ENCODE results near the gene DISC1. TPM values are rescaled to one million over a fixed set of nuclear protein-coding genes. Genes with fewer than 3 reads are reported as not detected.
A peak's percentile ranks its signal among the peaks of the same experiment; 100 is the strongest.

DISC1 gene
- 1 to 10 TPM; 8.0 to 9.4 TPM for total RNA-seq
- polyA plus RNA-seq (2013, experiment 1 of 2), result 2.3 TPM
- polyA plus RNA-seq (2013, experiment 2 of 2), result 2.2 TPM
- long read RNA-seq, experiment 1, partial matches to known transcripts, result 0 of 1 reads
- long read RNA-seq, experiment 1, other reads (novel, unspliced or antisense), result 1 of 1 reads
- long read RNA-seq, experiment 2, partial matches to known transcripts, result 1 of 8 reads
- long read RNA-seq, experiment 2, other reads (novel, unspliced or antisense), result 7 of 8 reads
- long read RNA-seq, experiment 3, partial matches to known transcripts, result 0 of 1 reads
- long read RNA-seq, experiment 3, other reads (novel, unspliced or antisense), result 1 of 1 reads
- long read RNA-seq, experiment 4, result 0 reads

DNA sequence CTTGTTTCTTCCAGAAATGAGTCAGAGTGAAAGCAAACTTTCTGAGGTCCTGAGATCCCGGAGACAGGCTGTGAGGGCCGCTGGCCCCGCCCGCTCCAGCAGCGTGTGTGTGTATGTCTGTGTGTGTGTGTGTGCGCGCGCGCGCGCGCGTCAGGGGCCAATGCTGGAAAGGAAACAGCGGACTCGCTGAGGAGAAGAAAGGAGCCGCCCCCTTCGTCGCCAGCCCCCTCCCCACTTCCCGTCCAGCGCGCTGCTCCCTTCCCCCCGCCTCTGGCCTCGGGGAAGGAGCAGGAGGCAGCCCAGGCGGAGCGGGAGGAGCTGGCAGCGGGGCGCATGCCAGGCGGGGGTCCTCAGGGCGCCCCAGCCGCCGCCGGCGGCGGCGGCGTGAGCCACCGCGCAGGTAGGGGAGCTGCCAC is at the start of gene DISC1:
Gene DISC1, plus strand, starts transcription at position 256 of the 416 bp plus-strand sequence. Its CDS starts 78 bp downstream, at position 334.
- peaks cover 38% of the 10 kb centered on the region for H3K27me3 Mint-ChIP-seq (ENCODE audit: insufficient read depth)
- H3K27ac ChIP-seq (ENCODE audit: low read depth, low read length), result no peak within 1 kb of the TSS
- TF ChIP-seq, protein P1, sequence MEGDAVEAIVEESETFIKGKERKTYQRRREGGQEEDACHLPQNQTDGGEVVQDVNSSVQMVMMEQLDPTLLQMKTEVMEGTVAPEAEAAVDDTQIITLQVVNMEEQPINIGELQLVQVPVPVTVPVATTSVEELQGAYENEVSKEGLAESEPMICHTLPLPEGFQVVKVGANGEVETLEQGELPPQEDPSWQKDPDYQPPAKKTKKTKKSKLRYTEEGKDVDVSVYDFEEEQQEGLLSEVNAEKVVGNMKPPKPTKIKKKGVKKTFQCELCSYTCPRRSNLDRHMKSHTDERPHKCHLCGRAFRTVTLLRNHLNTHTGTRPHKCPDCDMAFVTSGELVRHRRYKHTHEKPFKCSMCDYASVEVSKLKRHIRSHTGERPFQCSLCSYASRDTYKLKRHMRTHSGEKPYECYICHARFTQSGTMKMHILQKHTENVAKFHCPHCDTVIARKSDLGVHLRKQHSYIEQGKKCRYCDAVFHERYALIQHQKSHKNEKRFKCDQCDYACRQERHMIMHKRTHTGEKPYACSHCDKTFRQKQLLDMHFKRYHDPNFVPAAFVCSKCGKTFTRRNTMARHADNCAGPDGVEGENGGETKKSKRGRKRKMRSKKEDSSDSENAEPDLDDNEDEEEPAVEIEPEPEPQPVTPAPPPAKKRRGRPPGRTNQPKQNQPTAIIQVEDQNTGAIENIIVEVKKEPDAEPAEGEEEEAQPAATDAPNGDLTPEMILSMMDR (conservative IDR thresholded peaks at IDR 0.05), result no peak
- H3K36me3 Mint-ChIP-seq (ENCODE audit: low read depth), result no peaks in the 10 kb centered on the region
- peaks cover 12% of the 10 kb centered on the region for H3K4me1 Mint-ChIP-seq
- no peaks in the 10 kb centered on the region for H3K9me3 Mint-ChIP-seq
- H3K4me3 Mint-ChIP-seq, result peak within 1 kb of the TSS; percentile 65
- peak within 1 kb of the TSS; percentile 64 for H3K9ac ChIP-seq (ENCODE audit: extremely low read depth, low read length, poor library complexity, severe bottlenecking)
- no peaks in the 10 kb centered on the region for H3K9me3 ChIP-seq (ENCODE audit: control insufficient read depth, low read length)
- H3K27me3 ChIP-seq (ENCODE audit: control insufficient read depth, insufficient read depth, low read length, poor library complexity, severe bottlenecking), result peaks cover 20% of the 10 kb centered on the region
- peak within 1 kb of the TSS; percentile 86 for H3K4me3 ChIP-seq (ENCODE audit: low read length)
- DNase-seq, result peak; percentile 96
- H3K27ac Mint-ChIP-seq, result no peak within 1 kb of the TSS
- 0% methylated on average over 35 of the region's 38 CpGs; no CpG with 5 or more reads in 1 of the 2 experiments for WGBS, 2 experiments (ENCODE audit: insufficient coverage in 1 of 2, insufficient read length in 1 of 2)
- no peaks in the 10 kb centered on the region for H3K36me3 ChIP-seq (ENCODE audit: control insufficient read depth, insufficient read depth, low read length)
- H3K4me1 ChIP-seq (ENCODE audit: control insufficient read depth, insufficient read depth, low read length), result peaks cover 5% of the 10 kb centered on the region

DNA sequence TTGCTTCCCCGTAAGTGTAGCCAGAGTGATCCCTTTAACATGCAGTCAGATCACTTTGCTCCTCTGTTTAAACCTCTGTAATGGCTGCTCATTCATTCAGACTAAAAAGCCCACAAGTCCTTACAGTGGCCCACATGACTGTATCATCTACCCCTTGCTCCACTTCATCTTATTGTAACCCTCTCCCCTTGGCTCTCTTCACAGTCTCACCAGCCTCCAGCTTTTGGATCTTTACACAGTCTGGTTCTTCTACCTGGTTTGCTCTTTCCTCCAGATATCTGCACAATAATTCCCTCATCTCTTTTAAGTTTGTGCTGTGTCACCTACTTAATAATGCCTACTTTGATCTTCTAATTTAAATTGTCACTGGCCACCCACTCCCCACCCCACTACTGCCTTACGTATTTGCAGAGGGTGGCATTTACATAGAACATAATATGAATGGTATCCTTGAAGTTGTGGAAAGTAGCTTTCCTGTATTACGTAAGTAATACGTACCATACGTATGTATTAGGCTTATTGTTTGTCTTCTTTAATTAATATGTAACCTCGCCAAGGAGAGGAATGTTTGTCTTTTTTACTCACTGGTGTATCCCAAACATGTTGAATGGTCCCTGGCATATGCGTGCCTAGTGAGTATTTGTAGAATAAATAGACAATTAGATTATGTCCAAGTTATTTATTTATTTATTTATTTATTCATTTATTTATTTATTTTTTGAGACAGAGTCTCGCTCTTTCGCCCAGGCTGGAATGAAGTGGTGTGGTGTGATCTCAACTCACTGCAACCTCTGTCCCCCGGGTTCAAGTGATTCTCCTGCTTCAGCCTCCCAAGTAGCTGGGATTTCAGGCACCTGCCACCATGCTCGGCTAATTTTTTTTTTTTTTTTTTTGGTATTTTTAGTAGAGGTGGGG is 49.5 kb upstream of the DISC1 start:
- Histone ChIP-seq H3K36me3 (ENCODE audit: control insufficient read depth, insufficient read depth, low read length) (no peaks in the 10 kb centered on the region), H3K27me3 (ENCODE audit: control insufficient read depth, insufficient read depth, low read length, poor library complexity, severe bottlenecking) (no peaks in the 10 kb centered on the region), H3K9me3 (ENCODE audit: control insufficient read depth, low read length) (no peaks in the 10 kb centered on the region), H3K9ac (ENCODE audit: extremely low read depth, low read length, poor library complexity, severe bottlenecking) (no peak overlapping the region), H3K4me3 (ENCODE audit: low read length) (no peak overlapping the region), H3K4me1 (ENCODE audit: control insufficient read depth, insufficient read depth, low read length) (no peaks in the 10 kb centered on the region), H3K27ac (ENCODE audit: low read depth, low read length) (no peak overlapping the region)
- H3K27ac Mint-ChIP-seq, result no peak overlapping the region
- no peaks in the 10 kb centered on the region for H3K9me3 Mint-ChIP-seq
- H3K4me1 Mint-ChIP-seq, result no peaks in the 10 kb centered on the region
- DNase-seq, result no peak
- H3K36me3 Mint-ChIP-seq (ENCODE audit: low read depth), result no peaks in the 10 kb centered on the region
- TF ChIP-seq, protein P1 (conservative IDR thresholded peaks at IDR 0.05), result no peak
- 95 to 100% methylated on average over 4 to 9 of the region's 11 CpGs for WGBS, 2 experiments (ENCODE audit: insufficient coverage in 1 of 2, insufficient read length in 1 of 2)
- no peak overlapping the region for H3K4me3 Mint-ChIP-seq
- H3K27me3 Mint-ChIP-seq (ENCODE audit: insufficient read depth), result no peaks in the 10 kb centered on the region

DNA sequence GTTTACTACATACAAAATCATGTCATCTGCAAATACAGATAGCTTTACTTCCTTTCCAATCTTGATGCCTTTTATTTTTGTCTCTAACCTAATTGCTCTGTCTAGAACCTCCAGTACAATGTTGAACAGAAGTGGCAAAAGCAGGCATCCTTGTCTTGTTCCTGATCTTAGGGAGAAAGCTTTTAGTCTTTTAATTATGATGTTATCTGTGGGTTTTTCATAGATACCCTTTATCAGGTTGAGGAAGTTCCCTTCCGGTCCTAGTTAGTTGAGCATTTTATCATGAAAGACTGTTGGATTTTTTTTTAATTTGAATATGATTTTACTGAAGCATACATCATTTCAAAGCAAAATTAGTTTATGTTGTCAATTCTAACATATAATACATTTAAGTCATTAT is 45.7 kb upstream of the DISC1 start:
- Histone ChIP-seq H3K9me3 (ENCODE audit: control insufficient read depth, low read length) (no peaks in the 10 kb centered on the region), H3K4me1 (ENCODE audit: control insufficient read depth, insufficient read depth, low read length) (no peaks in the 10 kb centered on the region), H3K4me3 (ENCODE audit: low read length) (no peak overlapping the region), H3K9ac (ENCODE audit: extremely low read depth, low read length, poor library complexity, severe bottlenecking) (no peak overlapping the region), H3K36me3 (ENCODE audit: control insufficient read depth, insufficient read depth, low read length) (no peaks in the 10 kb centered on the region), H3K27me3 (ENCODE audit: control insufficient read depth, insufficient read depth, low read length, poor library complexity, severe bottlenecking) (no peaks in the 10 kb centered on the region), H3K27ac (ENCODE audit: low read depth, low read length) (no peak overlapping the region)
- TF ChIP-seq, protein P1 (conservative IDR thresholded peaks at IDR 0.05), result no peak
- Mint-ChIP-seq H3K4me3 (no peak overlapping the region), H3K36me3 (ENCODE audit: low read depth) (no peaks in the 10 kb centered on the region), H3K27ac (no peak overlapping the region), H3K4me1 (no peaks in the 10 kb centered on the region), H3K27me3 (ENCODE audit: insufficient read depth) (no peaks in the 10 kb centered on the region), H3K9me3 (no peaks in the 10 kb centered on the region)
- no peak for DNase-seq
- WGBS, 2 experiments (ENCODE audit: insufficient coverage in 1 of 2, insufficient read length in 1 of 2), result 100% methylated on average over 1 of the region's 1 CpG; no CpG with 5 or more reads in 1 of the 2 experiments
